Stimulated activated CD8-positive, alpha-beta memory T cell treated with anti-CD3 and anti-CD28 coated beads, Interleukin-7, amount 100 ng/mL, for 48 hours (primary cell): Measurements from ENCODE around the gene MAP4K5.

ENCODE experiments used
- DNase-seq, 2 donors: peaks; one replicate each; pipeline ENCODE4 v3.0.0-alpha.2; 2020; ENCODE audit warnings: low read depth in 1 of 2; ENCODE audit errors: extremely low read depth in 1 of 2

Gene MAP4K5

DNA sequence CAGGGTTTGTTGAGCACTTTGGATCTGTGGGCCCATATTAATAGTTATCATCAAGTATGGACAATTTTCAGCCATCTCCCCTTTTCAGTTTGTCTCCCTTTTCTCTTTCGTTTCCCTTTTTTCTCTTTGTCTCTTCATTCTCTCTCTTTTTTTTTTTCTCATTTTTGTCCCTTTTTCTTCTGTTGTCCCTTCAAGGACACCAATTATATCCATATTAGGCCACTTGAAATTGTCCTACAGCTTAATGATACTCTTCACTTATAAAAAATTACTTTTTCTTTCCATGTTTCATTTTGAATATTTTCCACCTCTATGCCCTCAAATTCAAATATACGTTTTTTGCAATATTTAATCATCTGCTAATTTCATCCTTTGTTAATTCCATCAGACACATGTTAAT is 53.3 kb downstream of the MAP4K5 start:
- no peak for DNase-seq

DNA sequence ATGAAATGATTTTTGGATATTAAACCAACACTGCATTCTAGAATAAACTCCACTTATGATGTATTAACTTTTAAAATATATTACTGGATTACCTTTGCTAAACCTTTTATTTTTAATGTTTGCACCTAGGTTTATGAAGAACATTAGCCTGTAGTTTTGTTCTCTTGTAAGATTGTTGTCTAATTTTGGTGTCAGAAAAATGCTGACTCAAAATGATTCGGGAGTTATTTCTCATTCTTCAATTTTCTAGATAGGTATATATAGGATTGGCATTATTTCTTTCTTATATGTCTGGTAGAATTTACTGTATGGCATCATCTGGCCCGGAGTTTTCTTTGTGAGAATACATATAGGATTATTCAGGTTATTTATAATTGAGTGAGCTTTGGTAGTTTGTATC is 54.6 kb downstream of the MAP4K5 start:
- DNase-seq: no peak

DNA sequence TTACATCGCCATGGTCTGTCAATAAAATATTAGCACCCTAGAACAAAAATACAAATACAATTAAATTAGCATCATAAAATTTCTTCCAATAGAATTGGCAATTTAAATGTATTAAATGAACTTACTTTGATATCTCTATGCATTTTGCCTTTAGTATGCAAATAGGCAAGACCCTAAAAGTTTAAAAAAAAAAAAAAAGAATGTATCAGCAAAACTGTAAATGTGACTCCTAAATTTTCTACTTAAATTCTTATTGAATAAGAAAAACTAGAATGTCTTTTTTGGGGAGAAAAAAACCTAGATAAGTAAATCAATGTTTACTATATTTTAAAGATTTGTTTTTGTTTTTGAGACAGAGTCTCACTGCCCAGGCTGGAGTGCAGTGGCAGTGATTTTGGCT is 56.2 kb downstream of the MAP4K5 start:
- DNase-seq: no peak

DNA sequence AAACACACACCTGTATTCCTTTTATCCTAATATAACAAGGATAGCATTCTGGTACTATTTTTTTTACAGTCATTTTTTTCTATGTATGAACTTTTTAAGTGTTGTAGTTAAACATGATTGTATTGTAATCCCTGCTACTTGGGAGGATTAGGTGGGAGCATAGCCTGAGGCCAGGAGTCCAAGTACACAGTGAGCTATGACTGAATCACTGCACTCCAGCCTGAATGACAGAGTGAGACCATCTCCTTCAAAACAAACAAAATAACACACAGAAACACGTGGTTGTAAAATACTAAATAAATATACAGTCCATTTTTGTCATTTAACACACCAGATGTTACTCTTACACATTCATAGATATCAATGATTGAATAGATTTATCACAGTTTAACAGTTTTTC is 56.9 kb downstream of the MAP4K5 start:
- DNase-seq: no peak

DNA sequence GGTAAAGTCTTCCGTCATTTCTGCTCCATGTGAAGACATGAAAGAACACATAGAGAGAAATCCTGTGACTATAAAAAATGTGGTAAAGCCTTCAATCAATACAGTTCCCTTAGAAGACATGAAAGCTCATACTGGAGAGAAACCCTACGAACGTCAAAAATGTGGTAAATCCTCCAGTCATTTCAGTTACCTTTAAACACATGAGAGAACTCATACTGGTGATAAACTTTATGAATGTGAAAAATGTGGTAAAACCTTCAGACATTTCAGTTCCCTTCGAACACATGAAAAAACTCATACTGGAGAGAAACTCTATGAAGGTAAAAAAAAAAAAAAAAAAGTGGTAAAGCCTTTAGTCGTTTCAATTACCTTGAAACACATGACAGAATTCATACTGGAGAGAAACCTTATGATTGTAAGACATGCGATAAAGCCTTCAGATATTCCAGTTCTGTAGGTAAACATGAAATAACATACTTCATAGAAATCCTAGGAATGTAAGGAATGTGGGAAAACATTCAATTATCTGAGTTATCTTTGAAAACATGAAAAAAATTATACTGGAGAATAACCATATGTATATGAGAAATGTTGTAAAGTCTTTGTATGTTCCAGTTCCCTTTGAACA is 60.4 kb downstream of the MAP4K5 start:
- DNase-seq: no peak

DNA sequence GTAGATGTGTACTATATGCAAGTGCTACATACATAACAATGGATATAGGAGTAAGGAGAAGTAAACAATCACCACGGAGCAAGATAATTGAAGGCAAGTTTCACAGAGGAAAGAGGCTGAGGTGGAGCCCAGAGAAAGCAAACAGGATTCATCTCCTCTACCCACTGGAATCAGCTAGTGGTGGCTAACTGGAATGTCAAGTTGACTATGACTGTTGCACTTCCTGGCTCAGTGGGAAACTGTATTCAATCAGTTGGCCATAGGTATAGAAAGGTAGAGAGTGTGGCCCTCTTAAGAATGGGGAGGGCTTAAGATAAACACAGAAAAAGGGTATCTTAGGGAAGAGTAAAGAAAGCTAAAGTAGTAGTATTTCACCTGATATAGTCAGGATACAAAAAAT is 62.4 kb downstream of the MAP4K5 start:
- no peak for DNase-seq

DNA sequence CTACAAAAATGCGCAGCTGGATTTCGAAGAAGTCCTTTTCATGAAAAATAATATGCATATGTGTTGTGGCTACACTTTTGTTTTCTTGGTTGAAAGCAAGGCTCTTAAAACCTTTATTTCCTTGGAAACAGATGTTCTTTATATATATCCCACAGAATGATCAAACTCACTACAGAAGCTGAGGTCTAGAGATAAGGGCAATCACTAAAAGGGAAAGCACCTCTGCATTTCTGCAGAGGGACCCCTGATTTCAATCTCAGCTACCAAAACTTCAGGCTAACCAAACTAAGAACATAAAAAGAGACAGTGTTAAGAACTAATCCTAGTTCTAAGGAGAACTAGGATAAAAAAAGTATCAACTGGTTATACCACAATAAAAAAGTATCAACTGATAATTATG is 70.3 kb downstream of the MAP4K5 start:
- no peak for DNase-seq

DNA sequence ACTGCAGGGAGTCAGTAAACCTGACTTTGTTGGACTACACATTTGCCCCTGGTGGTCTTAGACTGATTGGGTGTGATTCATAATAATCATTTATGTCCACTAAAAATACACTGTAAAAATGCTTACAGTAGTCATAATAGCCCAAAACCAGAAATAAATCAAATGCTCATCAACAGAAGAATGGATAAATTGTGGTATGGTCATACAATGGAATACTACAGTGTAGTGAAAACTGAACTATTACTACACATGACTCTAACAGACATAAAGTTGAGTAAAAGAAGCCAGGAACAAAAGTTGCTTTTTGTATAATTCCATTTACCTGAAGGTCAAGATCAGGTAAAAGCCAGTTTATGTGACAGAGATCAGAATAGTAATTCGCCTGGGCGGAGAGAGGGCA is 78.5 kb downstream of the MAP4K5 start:
- DNase-seq: no peak

DNA sequence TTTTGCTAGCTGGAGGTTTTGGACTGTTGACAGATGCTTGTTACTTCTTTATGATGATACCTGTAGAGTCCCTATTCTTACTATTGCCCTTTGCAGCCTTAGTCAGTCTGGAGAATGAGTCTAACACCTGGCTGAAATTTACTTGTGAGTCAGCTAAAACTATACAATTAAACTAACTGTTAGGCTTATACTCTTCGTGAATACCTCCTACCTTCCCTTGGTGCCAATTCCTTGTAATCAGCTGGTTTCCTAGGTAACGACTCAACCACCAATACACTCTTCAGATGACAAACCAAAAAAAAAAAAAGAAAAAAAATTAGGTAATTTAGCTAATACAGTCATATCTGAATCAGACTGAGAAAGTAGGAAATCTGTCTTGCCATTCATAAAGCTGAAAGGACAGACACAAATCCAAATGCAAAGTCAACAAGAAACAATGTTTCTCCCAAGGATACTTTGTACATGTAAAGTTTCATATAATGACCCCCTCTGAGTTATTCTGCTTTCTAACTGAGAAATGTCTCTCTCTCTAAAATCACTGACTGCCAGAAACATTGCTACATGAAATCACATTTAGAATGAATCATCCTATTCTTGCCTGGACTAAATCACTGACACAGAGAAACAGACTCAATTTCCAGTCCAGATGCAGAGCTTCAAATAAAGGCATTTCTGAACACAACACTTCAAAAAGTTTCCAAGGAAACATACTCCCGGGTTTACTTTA is 79.2 kb downstream of the MAP4K5 start:
- DNase-seq: no peak

DNA sequence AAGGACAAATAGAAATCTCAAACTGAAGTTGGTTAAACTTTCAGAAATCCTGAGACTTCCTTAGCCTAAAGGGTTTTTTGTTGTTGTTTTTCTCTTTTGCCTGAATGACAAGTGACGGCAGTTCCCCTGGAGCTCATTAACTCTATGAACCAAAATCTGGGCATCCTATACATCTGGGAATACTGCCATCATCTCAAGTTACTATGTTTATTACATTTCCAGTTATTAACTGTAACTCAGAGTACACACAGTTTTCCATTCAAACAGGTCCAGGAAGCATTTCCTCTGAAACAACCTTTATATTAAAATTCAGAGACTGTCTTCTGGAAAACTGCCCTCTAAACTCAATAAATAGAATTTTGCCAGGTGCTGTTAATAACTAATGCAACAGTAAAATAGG is 80.1 kb downstream of the MAP4K5 start:
- no peak for DNase-seq

DNA sequence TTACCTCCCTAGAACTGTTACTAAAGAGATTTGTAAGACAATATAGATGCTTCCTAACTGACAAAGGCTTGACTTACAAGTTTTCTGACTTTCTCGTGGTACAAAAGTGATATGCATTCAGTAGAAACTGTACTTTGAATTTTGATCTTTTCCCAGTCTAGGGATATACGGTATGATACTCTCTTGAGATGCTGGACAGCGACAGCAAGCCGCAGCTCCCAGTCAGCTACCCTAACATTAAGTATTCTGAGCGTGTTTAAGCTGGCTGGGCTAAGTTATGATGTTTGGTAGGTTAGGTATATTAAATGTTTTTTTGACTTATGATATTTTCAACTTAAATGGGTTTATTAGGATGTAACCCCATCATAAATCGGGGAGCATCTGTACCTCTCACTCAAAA is 80.5 kb downstream of the MAP4K5 start:
- no peak for DNase-seq

DNA sequence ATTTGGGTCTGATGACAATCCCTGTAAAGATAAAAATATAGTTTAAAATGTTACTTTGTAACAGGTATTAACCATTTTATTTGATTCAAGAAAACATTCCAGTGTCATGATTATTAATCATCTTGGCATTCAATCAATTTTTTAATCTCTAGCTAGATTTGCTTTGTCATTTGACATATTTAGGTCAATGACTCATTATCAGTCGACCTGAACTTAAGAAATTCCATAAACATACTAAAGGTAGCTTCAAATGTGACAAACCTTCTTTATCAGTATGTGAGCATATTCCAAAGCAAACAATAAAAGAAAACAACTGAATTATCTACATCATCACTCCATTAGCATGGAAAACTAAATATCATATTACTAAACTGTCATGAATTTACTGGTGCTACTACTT is 84.9 kb downstream of the MAP4K5 start:
- no peak for DNase-seq

DNA sequence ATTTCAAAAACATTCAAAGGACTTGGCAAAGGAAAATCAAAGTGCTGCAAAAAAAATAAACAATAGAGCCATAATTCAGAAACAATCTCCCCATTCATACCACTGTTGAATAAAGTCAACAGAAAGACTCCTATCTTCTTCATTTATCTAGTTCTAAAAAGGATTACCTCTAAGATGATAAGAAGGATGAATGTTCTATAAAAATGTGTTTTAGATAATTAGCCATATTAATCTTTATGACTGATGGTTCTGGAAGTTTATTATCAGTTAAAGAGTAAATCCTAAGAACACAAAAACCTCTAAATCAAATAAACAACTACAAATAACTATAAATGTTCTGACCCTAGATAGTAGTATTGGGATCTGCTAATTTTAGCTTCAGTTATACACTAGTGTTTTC is 97.8 kb downstream of the MAP4K5 start:
- DNase-seq: no peak

DNA sequence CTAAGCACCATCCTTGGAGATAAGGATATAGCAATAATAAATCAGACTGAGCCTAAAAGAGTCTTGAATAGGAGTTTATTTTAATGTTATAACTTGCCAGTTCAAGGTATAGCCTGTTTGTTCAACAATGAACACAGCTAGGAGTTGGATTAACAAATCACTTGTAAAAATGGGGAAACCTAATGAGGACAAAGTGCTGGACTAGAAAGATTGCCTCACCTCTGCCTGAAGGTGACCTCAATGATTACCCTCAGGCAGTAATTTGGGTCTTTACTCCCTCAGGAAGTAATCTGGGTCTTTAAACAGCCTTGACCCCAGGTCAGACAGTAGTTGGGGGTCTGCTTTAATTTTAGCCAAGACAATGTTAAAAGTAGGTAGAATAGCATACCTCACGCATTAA is 100.2 kb downstream of the MAP4K5 start:
- no peak for DNase-seq

DNA sequence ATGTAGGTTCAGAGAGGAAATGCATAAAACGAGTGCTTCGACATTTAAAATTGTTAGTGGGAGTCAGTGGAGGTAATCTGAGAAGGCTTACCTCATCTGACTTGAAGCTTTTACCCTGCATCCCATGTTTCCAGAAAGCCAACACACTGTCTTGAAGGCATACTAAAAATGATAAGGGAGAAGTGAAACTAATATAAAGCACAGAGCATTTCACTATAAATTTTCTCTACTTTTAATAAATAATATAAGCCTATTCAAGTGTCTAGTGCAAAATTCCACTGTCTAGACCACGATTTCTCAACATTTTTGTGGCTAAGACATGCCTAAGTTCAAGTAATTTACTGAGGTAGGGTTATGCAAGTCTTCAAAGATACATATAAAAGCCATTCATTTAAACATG is 106.6 kb downstream of the MAP4K5 start:
- DNase-seq: no peak

DNA sequence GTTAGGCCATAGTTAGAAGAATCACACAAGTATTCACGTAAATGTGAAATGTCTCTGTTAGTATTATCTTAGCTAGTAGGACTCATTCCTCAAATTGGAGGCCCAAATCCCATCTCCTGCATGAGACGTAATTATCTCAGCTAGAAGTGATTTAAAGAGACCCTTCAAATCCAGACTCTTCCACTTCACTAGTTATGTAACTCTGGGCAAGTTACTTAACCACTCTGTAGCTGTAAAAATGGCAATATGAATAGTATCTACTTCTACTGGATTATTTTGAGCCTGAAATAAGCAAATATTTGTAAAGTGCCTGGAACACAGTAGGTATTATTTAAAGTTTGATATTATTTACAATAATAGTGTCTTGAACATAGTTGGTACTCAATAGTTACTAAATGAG is 107.3 kb downstream of the MAP4K5 start:
- DNase-seq: no peak

DNA sequence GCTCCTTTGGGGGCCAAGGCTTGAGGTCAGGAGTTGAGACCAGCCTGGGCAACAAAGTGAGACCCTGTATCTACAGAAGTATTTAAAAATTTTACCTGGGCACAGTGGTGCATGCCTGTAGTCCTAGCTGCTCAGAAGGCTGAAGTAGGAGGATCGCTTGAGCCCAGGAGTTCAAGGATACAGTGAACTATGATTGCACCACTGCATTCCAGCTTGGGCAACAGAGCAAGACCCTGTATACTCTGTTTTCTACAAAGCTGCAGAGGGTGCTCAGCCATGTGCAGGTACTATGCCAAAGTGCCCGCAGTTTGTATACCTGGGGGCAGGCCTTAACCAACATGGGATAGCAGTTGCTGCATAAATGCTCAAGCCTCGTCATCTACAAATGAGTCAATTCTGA is 108.8 kb downstream of the MAP4K5 start:
- DNase-seq: no peak

DNA sequence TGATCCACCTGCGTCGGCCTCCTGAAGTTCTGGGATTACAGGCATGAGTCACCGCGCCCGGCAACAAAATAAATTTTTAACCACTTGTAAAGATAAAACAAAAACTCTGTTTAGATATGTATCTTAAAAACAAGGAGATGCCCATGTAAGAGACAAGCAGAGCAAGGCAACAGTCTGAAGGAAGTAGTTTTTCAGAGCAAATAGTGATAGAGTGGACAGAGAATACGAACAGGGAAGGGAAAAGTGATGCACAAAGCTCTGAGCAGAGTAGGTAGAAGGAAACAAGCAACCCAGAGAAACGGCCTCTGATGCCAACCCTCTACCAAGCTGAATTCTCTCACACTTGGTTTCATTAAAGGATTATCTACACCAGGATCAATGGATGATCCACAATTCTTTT is 110.9 kb downstream of the MAP4K5 start:
- no peak for DNase-seq

DNA sequence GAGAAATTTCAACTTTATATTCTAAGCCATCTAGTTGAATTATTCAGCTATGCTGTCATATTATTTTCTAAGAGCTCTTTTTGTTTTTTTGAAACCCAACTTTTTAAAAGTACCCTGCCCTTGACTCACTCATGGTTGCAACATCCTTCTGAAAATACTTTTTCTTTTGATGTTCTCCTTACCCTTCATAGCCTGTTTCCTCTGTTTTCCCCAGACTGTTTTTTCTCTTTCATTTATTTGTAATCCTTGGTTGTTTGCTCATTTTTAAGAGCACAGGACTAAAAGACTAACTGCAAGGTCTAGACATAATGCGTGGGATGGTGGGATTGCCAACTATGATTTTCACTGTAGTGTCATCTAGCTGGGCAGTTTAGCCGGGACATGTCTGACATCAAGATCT is 114.5 kb downstream of the MAP4K5 start:
- DNase-seq: no peak

DNA sequence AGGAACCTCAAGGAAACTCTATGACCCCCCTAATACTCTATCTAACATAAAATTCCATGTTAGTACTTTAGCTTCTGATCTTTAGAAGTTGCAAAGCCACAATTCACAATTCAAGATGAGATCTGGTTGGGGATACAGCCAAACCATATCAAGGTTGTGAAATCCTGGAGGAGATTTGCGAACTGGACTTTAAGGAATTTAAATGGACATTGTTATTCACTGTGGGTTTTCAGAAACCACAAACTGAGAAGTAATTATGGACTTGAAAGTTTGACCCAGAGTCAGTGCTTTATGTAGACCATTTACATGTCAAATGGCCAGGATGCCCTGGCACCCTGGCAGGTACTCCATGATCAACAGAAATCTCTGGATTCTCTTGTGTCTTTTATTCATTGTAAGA is 121.4 kb downstream of the MAP4K5 start:
- DNase-seq: no peak

DNA sequence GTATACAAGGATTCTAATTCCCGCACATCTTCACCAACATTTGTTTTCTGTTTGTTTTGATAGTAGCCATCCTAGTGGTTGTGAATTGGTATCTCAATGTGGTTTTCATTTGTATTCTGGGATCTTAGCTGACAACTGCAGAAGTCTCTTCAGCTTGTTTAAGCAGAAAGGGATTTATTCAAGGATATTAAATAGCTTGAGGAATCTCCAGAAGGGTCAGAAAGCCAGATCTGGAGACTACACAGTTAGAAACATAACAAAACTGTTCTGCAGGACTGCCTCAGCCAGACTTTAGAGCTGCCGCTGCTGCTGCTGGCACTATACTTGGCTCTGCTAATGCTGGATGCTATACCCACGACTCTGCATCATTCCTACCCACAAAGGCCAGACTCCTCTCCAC is 122.3 kb downstream of the MAP4K5 start:
- DNase-seq: no peak

DNA sequence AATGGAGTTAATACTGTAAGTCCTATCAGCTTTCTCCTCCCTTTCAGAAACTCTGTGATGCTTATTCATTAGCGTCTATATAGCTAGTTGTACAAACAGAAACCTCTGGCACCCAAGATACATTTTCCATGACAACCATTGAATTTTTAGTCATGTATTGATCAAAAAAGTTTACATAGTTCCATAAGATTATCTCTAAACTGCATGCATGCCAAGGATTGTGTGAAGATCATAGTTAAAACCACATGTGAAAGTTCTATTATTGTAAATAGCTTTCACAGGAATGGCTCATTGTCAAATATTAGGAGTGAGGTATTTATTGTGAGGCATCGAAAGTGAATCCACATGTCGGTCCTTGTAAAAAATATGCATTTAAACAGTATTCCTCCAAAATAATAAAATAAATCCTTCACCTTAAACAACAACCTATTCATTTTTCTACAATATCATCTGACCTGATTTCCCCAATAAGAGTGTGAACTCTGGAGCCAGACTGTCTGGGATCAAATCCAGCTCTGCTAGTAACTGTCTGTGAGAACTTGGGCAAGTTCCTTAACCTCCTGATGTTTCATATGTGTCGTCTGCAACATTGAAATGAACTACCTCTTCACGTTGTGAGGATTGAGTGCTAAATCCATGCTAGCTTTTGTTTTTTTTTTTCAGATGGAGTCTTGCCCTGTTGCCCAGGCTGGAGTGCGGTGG is 125.1 kb downstream of the MAP4K5 start:
- no peak for DNase-seq
